Measurements from ENCODE around the gene RNF149.

Gene RNF149

GRCh38 chr2:101302016-101302415 lies 6.5 kb downstream of the RNF149 start:
- no peak for DNase-seq (ENCODE audit: low spot score)
- no peak overlapping the region for H3K27ac ChIP-seq
- TF ChIP-seq, protein P1, sequence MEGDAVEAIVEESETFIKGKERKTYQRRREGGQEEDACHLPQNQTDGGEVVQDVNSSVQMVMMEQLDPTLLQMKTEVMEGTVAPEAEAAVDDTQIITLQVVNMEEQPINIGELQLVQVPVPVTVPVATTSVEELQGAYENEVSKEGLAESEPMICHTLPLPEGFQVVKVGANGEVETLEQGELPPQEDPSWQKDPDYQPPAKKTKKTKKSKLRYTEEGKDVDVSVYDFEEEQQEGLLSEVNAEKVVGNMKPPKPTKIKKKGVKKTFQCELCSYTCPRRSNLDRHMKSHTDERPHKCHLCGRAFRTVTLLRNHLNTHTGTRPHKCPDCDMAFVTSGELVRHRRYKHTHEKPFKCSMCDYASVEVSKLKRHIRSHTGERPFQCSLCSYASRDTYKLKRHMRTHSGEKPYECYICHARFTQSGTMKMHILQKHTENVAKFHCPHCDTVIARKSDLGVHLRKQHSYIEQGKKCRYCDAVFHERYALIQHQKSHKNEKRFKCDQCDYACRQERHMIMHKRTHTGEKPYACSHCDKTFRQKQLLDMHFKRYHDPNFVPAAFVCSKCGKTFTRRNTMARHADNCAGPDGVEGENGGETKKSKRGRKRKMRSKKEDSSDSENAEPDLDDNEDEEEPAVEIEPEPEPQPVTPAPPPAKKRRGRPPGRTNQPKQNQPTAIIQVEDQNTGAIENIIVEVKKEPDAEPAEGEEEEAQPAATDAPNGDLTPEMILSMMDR (conservative IDR thresholded peaks at IDR 0.05; ENCODE audit: low read depth) = no peak
- ChIA-PET POLR2A (ENCODE audit: low non-redundant PET) (no interaction called here), CTCF (no interaction called here)

DNA sequence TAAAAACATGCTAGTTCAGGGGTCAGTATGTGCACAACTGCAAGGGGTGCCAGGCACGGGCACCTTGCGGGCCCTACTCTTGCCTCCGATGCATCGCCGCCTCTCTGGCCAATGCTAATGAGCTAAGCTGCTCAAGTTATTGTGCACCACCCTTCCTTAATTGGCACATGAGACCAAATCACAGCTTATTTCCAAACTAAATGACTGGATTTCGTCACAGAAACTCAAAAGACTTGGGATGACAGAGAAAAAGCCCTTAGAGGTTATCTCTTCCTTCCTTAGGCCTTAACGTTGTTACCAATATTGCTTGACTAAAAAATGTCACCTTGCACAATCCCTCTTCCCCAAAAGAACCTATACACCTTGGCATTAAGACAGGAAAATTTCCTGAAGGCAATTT lies 7.7 kb downstream of the RNF149 start:
- ChIA-PET POLR2A (ENCODE audit: low non-redundant PET) (no interaction called here), CTCF (no interaction called here)
- no peak overlapping the region for H3K27ac ChIP-seq
- no peak for DNase-seq (ENCODE audit: low spot score)
- TF ChIP-seq, protein P1 (conservative IDR thresholded peaks at IDR 0.05; ENCODE audit: low read depth) = no peak

- no peak for DNase-seq (ENCODE audit: low spot score)
- TF ChIP-seq, protein P1 (conservative IDR thresholded peaks at IDR 0.05; ENCODE audit: low read depth) = no peak
- POLR2A ChIA-PET (ENCODE audit: low non-redundant PET) = no interaction called here
These were observed 8.3 kb downstream of the RNF149 start for GRCh38 chr2:101300164-101300563.

DNA sequence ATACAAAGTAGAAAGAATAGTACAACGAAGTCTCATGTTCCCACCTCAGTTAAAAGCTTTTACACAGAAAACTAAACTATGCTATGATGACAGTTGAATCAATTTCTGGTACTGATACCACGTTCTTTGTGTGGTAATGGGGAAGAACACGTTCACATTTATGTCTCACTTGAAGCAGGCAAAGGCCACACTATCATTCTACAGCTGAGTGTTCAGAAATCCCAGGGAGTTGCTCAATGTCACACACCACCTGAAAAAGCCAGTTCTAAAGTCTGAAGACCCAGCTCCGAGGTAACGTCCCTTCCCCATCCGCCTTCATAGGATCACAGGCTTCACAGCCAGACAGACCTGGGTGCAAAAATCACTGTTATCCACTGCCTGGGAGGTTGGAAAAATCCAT lies 8.9 kb downstream of the RNF149 start:
- TF ChIP-seq, protein P1 (conservative IDR thresholded peaks at IDR 0.05; ENCODE audit: low read depth) = no peak
- no peak overlapping the region for H3K27ac ChIP-seq
- ChIA-PET POLR2A (ENCODE audit: low non-redundant PET) (no interaction called here), CTCF (no interaction called here)
- no peak for DNase-seq (ENCODE audit: low spot score)

More at GRCh38 chr2:101300164-101300563, 8.3 kb downstream of the RNF149 start:
- H3K27ac ChIP-seq = no peak overlapping the region
- CTCF ChIA-PET = no interaction called here

DNA sequence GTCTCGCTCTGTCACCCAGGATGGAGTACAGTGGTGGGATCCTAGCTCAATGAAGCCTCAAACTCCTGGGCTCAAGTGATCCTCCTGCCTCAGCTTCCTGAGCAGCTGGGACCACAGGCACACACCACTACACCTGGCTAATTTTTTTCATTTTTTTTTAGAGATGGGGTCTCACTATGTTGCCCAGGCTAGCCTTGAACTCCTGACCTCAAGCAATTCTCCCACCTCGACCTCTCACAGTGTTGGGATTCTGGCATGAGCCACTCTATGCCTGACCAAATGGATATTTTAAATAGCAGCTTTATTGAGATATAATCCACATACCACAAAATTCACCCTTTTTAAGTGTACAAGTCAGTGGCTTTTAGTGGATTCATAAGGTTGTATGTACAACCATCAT lies 11.1 kb downstream of the RNF149 start:
- ChIA-PET POLR2A (ENCODE audit: low non-redundant PET) (no interaction called here), CTCF (interaction anchor here (0.6 kb wide), 1 partner anchor 116 kb away, joined by 4 read pairs; no protein-coding TSS in a partner anchor)
- TF ChIP-seq, protein P1 (conservative IDR thresholded peaks at IDR 0.05; ENCODE audit: low read depth) = no peak
- no peak for DNase-seq (ENCODE audit: low spot score)
- no peak overlapping the region for H3K27ac ChIP-seq

DNA sequence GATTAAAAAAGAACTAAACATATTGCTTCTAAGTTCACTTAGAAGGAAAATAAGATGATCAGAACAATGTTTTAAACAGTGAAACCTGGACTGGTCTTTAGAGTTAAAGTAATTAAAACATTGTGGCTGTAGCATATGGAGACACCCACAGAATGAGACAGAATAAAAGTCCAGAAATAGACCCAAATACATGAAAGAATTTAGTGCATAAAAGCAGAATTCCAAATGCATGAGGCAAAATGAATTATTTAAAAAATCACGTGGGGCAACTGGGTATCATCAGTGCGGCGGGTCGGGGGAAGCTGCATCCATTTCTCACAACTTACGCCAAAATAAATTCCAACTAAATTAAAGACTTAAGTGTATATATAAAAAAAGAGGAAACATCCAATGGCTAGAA lies 12.1 kb downstream of the RNF149 start:
- ChIA-PET CTCF (interaction anchor here (0.6 kb wide), 1 partner anchor 150 kb away, joined by 3 read pairs; no protein-coding TSS in a partner anchor), POLR2A (ENCODE audit: low non-redundant PET) (no interaction called here)
- H3K27ac ChIP-seq = no peak overlapping the region
- no peak for DNase-seq (ENCODE audit: low spot score)
- TF ChIP-seq, protein P1 (conservative IDR thresholded peaks at IDR 0.05; ENCODE audit: low read depth) = no peak

DNA sequence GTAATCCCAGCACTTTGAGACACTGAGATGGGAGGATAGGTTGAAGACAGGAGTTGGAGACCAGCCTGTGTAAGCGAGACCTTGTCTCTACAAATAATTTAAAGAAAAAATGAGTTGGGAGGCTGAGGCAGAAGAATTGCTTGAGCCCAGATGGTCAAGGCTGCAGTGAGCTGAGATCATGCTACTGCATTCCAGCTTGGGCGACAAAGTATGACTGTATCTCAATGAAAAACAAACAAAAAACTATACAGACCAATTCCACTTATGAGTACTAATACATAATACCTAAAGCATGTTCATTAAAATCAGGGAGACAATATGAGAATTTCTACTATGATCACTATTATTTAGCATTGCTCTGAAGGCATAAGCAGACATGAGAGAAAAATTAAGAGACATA lies 12.6 kb downstream of the RNF149 start:
- H3K27ac ChIP-seq = no peak overlapping the region
- ChIA-PET CTCF (interaction anchor here (0.6 kb wide), 1 partner anchor 151 kb away, joined by 3 read pairs; no protein-coding TSS in a partner anchor), POLR2A (ENCODE audit: low non-redundant PET) (no interaction called here)
- no peak for DNase-seq (ENCODE audit: low spot score)
- TF ChIP-seq, protein P1 (conservative IDR thresholded peaks at IDR 0.05; ENCODE audit: low read depth) = no peak

All from RWPE1 (cell line).